Measurements from ENCODE around the gene UBA5.

The UBA5 gene

DNA sequence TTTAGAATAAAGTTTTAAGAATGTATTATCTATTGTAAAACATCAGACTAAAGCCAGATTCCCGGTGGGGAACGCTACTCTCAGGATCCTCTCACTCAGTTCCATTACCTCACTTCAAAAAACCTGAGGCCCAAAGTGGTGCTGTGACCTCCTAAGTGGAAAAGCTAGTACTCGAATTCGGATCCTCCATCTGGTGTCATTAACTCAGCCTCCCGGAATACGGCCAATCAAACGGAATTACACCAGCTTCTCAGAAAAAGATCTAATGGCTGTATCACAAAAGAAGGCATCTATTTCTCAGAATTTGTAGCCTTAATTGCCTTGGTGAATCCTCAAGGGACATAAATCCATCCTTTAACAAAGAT lies 1.1 kb upstream of the UBA5 start:
- peak; percentile 7 for DNase-seq (ENCODE audit: low spot score)
- in situ Hi-C loops (cut with MboI; ENCODE audit: low pct_unique_long_range_greater_than_20kb, low sequenced_read_pairs, unreplicated experiment), result no loop called here
- TF ChIP-seq, protein P1, sequence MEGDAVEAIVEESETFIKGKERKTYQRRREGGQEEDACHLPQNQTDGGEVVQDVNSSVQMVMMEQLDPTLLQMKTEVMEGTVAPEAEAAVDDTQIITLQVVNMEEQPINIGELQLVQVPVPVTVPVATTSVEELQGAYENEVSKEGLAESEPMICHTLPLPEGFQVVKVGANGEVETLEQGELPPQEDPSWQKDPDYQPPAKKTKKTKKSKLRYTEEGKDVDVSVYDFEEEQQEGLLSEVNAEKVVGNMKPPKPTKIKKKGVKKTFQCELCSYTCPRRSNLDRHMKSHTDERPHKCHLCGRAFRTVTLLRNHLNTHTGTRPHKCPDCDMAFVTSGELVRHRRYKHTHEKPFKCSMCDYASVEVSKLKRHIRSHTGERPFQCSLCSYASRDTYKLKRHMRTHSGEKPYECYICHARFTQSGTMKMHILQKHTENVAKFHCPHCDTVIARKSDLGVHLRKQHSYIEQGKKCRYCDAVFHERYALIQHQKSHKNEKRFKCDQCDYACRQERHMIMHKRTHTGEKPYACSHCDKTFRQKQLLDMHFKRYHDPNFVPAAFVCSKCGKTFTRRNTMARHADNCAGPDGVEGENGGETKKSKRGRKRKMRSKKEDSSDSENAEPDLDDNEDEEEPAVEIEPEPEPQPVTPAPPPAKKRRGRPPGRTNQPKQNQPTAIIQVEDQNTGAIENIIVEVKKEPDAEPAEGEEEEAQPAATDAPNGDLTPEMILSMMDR (IDR thresholded peaks at IDR 0.05; ENCODE audit: extremely low read depth, insufficient read depth, missing control alignments), result no peak

DNA sequence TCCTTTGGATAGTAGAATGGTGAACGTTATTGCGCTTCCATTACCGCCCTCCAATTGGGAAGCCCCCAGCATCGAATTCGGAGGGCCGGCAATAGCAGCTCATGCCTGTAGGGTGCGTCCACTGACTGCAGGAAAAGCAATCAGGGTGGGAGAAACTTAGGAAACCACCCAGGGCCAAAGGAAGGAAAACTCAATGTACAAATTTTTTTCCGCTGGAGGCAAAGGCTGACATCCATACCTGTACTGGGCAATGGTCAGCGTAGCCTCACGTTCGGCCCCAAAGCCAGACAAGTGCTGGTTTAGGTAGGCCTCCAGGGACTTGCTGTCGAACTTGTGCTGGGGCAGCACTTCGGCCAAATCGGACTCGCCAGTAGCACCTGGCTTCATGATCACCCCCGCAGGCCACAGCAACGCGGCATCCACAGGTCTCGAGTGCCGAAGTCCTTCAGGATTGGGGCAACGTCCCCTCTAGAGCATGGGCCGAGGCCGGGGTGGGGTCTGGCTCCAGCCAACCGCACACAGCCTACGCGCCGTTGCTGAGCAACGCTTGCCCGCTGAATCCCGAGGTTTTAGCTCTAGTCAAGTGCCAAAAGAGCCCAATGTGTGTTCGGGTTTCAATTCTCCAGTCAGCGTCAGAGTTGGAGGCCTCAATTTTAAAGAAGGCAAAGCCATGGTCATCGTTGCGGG lies 621 bp upstream of the UBA5 start, which contains the start of gene ACAD11:
Gene ACAD11, minus strand, starts transcription at position 445 of the 687 bp plus-strand sequence. Its CDS starts 58 bp downstream, at position 387.
- TF ChIP-seq, protein P1 (IDR thresholded peaks at IDR 0.05; ENCODE audit: extremely low read depth, insufficient read depth, missing control alignments), result peak; percentile 64
- DNase-seq (ENCODE audit: low spot score), result peak; percentile 71
- in situ Hi-C loops (cut with MboI; ENCODE audit: low pct_unique_long_range_greater_than_20kb, low sequenced_read_pairs, unreplicated experiment), result no loop called here

DNA sequence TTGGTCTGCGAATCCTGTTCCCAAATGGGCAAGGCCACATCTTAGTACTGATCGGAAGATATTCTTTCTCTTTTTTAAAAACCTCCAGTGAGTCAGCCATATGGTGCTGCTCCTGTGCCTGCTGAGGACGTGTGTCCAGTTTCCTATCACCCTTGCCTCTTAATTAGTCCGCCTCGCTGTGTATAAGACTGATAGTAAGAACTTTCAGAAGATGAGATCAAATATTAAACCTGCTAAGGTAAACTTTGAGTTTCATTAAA lies 612 bp downstream of the UBA5 start:
- no peak for DNase-seq (ENCODE audit: low spot score)
- in situ Hi-C loops (cut with MboI; ENCODE audit: low pct_unique_long_range_greater_than_20kb, low sequenced_read_pairs, unreplicated experiment), result no loop called here
- TF ChIP-seq, protein P1 (IDR thresholded peaks at IDR 0.05; ENCODE audit: extremely low read depth, insufficient read depth, missing control alignments), result no peak

DNA sequence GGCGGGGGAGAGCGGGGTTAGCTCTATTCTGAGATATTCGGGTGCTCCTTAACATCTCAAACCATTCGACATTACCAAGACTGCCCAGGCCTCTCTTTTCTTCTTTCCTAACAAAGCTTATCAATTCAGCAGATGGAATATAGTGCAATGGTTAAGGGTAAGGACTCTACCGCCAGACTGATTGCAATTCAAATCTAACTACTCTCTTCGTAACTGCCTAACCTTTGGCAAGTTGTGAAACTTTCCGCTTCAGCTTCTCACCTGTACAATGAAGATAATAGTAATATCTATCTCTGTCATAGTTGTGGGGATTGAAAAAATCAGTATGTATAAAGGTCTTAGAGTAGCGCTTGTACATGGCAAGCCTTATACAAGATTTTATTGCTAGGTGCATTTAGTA lies 972 bp downstream of the UBA5 start:
- in situ Hi-C loops (cut with MboI; ENCODE audit: low pct_unique_long_range_greater_than_20kb, low sequenced_read_pairs, unreplicated experiment), result no loop called here
- TF ChIP-seq, protein P1 (IDR thresholded peaks at IDR 0.05; ENCODE audit: extremely low read depth, insufficient read depth, missing control alignments), result no peak
- peak; percentile 14 for DNase-seq (ENCODE audit: low spot score)

DNA sequence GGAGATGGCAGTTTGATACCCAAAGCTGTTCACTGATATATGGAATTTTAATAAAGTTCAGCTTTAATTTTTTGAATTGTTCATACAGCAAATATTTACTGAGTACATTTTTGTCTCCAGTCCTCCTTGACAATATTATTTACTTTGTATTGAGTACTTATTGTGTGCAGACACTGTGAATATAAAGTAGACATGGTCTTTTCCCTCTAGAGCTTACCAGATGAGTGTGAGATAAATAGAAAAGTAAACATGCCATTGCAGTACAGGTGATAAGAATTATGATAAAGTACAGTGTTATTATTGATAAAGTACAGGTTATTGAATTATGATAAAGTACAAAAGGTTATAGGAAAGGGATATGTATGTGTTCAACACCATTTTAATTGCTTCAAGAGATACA lies 2.1 kb downstream of the UBA5 start:
- TF ChIP-seq, protein P1 (IDR thresholded peaks at IDR 0.05; ENCODE audit: extremely low read depth, insufficient read depth, missing control alignments), result no peak
- in situ Hi-C loops (cut with MboI; ENCODE audit: low pct_unique_long_range_greater_than_20kb, low sequenced_read_pairs, unreplicated experiment), result no loop called here
- DNase-seq (ENCODE audit: low spot score), result no peak

DNA sequence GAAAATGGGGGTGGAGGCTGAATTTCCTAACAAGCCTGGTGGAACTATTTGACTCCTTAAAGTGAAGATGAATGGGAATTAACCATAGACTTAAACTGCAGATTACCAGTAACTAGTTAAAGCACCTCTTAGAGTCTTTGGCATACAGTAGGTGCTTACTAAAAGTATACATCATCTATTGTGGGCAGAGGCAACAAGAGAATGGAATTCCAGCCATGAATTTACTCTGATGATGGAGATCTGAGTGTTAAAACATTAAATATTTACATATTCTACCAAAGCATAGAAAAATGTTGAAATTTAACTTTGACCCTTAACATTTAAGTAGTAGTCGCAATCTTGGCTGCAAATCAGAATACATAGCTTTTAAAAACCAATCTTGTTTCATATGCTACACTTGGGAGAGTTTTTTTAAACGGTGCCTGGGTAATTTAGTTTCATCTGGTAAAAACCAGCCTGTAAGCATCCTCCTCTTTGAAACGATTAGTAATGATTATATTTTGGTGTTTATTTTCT lies 5.2 kb downstream of the UBA5 start:
- TF ChIP-seq, protein P1 (IDR thresholded peaks at IDR 0.05; ENCODE audit: extremely low read depth, insufficient read depth, missing control alignments), result no peak
- in situ Hi-C loops (cut with MboI; ENCODE audit: low pct_unique_long_range_greater_than_20kb, low sequenced_read_pairs, unreplicated experiment), result no loop called here

More for the DNA sequence above, 5.2 kb downstream of the UBA5 start:
- no peak for DNase-seq (ENCODE audit: low spot score)
